Adrenal gland (tissue), 12 donors: ENCODE measurements around the gene PPP1R37. TPM values are rescaled to one million over a fixed set of nuclear protein-coding genes. Genes with fewer than 3 reads are reported as not detected.

Experiments
- DNase-seq, 7 donors: peaks; one replicate each; pipeline ENCODE4 v3.0.0-alpha.2; 2019 to 2020
- H3K27ac ChIP-seq, 5 donors: fragments of 200-600 bp; sonication (generic) in 4 of 5; 1 replicate in 3 of 5; 2 replicates in 2 of 5; pipeline versions ENCODE4 v1.5.1 to v1.8.0; 2016 to 2020; ENCODE audit warnings: mild to moderate bottlenecking in 1 of 5
- H3K27me3 ChIP-seq: fragments of 200-600 bp; 2 replicates; pipeline ENCODE4 v1.8.0; 2021
- H3K36me3 ChIP-seq, 2 donors: fragments of 200-600 bp; replicated peaks in 1 of 2; 1 replicate in 1 of 2; 2 replicates in 1 of 2; pipeline versions ENCODE4 v1.5.1 to v1.8.0; 2018 to 2022
- H3K4me1 ChIP-seq, 2 donors: fragments of 200-600 bp; replicated peaks in 1 of 2; 1 replicate in 1 of 2; 2 replicates in 1 of 2; pipeline versions ENCODE4 v1.5.1 to v1.8.0; 2018 to 2021
- H3K4me3 ChIP-seq, 4 donors: fragments of 200-600 bp; sonication (generic) in 3 of 4; one replicate each; pipeline ENCODE4 v1.5.1; 2016 to 2018
- H3K9me3 ChIP-seq, 3 donors: fragments of 200-600 bp; sonication (generic) in 1 of 3; replicated peaks in 1 of 3; 1 replicate in 2 of 3; 2 replicates in 1 of 3; pipeline versions ENCODE4 v1.5.1 to v1.8.0; 2016 to 2021
- CTCF ChIP-seq, 6 experiments: fragments of 450-650 bp in 4 of 6; fragments of 200-600 bp in 2 of 6; sonication (generic) in 1 of 6; IDR thresholded peaks; 1 replicate in 5 of 6; 2 replicates in 1 of 6; pipeline versions ENCODE4 v1.5.1 to v1.8.0; 2016 to 2021; ENCODE audit warnings: antibody characterized with exemption in 6 of 6, mild to moderate bottlenecking in 2 of 6, moderate library complexity in 1 of 6
- POLR2A ChIP-seq, 2 donors: fragments of 450-650 bp; IDR thresholded peaks; one replicate each; pipeline ENCODE4 v1.6.1; 2017; ENCODE audit warnings: antibody characterized with exemption in 2 of 2, mild to moderate bottlenecking in 2 of 2, moderate library complexity in 1 of 2
- WGBS, 4 donors: extraction: QIAGEN DNeasy Blood & Tissue Kit in 2 of 4; methylation state at CpG; one replicate each; pipeline versions ENCODE4 v1.1.5 to v1.1.7; 2013 to 2017; 5-methylcytosine and 5-hydroxymethylcytosine counted together
- intact Hi-C, 2 donors: fragments of 100-400 bp; cut with DNase I; formaldehyde crosslinking; loops; one replicate each; pipeline versions ENCODE4 v1.14.1 to v1.15.0; 2022 to 2023
- polyA plus RNA-seq, 3 donors: library from polyadenylated mRNA; stranded (reverse); fragments of 200-250 nt in 2 of 3; fragments of 350-450 nt in 1 of 3; fragmentation: Illumina TruSeq in 1 of 3; extraction: RNeasy Lipid Tissue Mini Kit (QIAGEN cat#74804) in 1 of 3; gene quantifications; one replicate each; pipeline ENCODE4 v1.2.3, GENCODE V29; 2013 to 2014
- total RNA-seq, 9 donors: library from RNA; depleted of rRNA in 4 of 9; stranded (reverse); fragments of >200 nt in 4 of 9; fragments of 120-200 nt in 1 of 9; fragmentation: NEBNext Ultra II Directional in 1 of 9; extraction: Animal tissue kit (Norgen Biotek cat#: 25700) in 1 of 9; gene quantifications; one replicate each; pipeline versions ENCODE4 v1.1.0 to v1.2.4, GENCODE V29; 2013 to 2023
- donor health status: healthy with polysubstance abuse.
- donor health status: Bipolar disorder and iron deficiency.
- donor health status: DM: yes; HTN: yes; CAD: no.
- donor health status: DM: no; HTN: no; CAD: no.
- donor health status: DM: no; HTN: no; CAD: no.
- donor health status: DM: yes; HTN: yes; CAD: no.

PPP1R37 gene
- total and polyA plus RNA-seq, 12 donors = 16.4 to 244 (median 51.8) TPM

DNA sequence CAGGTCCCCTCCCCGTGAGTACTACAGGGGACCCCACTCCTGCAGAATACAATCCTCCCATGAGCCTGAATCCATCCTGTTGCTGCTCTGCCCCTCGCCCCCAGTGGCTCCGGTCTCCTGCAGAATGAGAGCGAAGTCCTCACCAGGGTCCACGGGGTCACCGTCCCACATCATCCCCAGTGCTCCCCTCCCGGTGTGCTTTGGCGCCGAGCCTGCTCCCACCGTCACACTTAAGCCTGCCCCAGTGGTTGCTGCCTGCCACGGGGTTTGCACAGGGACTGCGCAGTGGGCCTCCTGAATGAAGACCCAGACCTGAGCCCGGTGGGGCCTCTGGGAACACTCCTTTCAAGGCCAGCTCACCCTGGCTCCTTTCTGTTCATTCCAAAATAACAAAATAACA, 37.3 kb downstream of the PPP1R37 start:
- no peaks in the 10 kb centered on the region for H3K9me3 ChIP-seq
- TF ChIP-seq POLR2A (IDR thresholded peaks at IDR 0.05) (no peak), CTCF (IDR thresholded peaks at IDR 0.05) (no peak)
- DNase-seq = no peak
- WGBS, 4 donors = 84 to 93% (median 89%) methylated on average over 12 to 13 of the region's 13 CpGs
- H3K27ac ChIP-seq = peak overlapping the region in 2 of 5 donors; percentile 16 to 49
- H3K36me3 ChIP-seq = no peaks in the 10 kb centered on the region
- intact Hi-C loops = no loop called here
- no peaks in the 10 kb centered on the region for H3K27me3 ChIP-seq
- no peak overlapping the region for H3K4me3 ChIP-seq
- peaks cover 0 to 22% of the 10 kb centered on the region in 2 donors for H3K4me1 ChIP-seq

GRCh38 chr19:45130888-45131615, 38.1 kb downstream of the PPP1R37 start:
- Histone ChIP-seq H3K9me3 (no peaks in the 10 kb centered on the region), H3K36me3 (no peaks in the 10 kb centered on the region), H3K4me3 (no peak overlapping the region), H3K27ac (peak overlapping the region in 2 of 5 donors; percentile 16 to 49), H3K27me3 (no peaks in the 10 kb centered on the region), H3K4me1 (peaks cover 0 to 20% of the 10 kb centered on the region in 2 donors)
- intact Hi-C loops = no loop called here
- peak in 6 of 7 donors; percentile 56 to 71 (median 66) for DNase-seq
- 34 to 54% (median 46%) methylated on average over 7 to 13 of the region's 13 CpGs for WGBS, 4 donors
- TF ChIP-seq POLR2A (IDR thresholded peaks at IDR 0.05) (no peak), CTCF (IDR thresholded peaks at IDR 0.05) (peak in 5 of 6 experiments; percentile 34 to 51 (median 46))

DNA sequence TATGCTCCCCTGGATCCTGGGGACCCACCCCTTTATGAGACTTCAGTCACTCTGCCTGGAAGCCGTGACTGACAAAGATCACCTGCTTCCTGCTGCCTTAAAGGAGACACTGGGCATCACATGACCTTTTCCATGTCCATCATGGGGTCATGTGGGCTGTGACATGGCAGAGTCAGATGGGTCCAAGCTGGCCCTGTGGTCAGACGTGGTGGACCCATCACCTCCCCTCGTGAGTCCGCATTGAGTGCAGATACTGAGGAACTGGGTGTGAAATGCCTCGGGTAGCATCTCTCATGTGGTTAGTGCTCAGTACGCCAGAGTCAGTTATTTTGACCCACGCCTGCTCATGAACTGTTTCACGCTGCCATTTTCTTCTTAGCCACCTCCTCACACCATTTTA, 40.7 kb downstream of the PPP1R37 start:
- intact Hi-C loops = no loop called here
- 86 to 96% (median 95%) methylated on average over 8 of the region's 8 CpGs for whole genome bisulfite sequencing, 4 donors
- Histone ChIP-seq H3K27me3 (no peaks in the 10 kb centered on the region), H3K36me3 (no peaks in the 10 kb centered on the region), H3K27ac (no peak overlapping the region), H3K4me1 (peaks cover 17 to 31% of the 10 kb centered on the region in 2 donors), H3K9me3 (no peaks in the 10 kb centered on the region), H3K4me3 (no peak overlapping the region)
- no peak for DNase-seq
- no peak for TF ChIP-seq POLR2A (IDR thresholded peaks at IDR 0.05)
- no peak for TF ChIP-seq CTCF (IDR thresholded peaks at IDR 0.05)

DNA sequence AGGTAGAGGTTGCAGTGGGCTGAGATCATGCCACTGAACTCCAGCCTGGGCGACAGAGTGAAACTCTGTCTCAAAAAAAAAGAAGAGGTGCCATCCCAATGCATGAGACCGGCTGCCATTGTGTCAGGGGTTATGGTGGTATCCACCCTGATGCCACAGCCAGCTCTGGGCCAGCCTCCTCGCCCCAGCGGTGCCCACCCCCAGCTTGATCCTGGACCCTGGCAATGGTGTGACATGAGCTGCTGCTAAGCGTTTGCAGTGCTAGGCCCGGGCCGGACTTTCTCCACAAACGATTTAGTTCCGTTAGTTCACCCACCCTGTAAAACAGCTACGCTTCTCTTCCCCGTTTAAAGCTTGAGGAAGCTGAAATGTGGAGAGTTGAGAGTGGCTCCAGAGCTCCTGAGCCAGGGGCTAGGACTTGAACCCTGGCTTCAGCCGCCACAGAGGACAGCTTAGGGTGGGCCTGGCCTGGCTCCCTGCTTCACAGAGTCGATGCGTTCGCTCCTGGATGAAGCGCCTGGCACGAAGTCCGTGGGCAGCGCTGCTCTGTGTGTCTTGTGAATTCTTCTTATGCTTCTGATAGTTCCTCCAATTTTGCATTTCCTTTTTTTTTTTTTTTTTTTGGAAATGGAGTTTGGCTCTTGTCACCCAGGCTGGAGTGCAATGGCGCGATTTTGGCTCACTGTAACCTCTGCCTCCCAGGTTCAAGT, 42.4 kb downstream of the PPP1R37 start:
- H3K9me3 ChIP-seq = no peaks in the 10 kb centered on the region
- no peak for DNase-seq
- no peak overlapping the region for H3K27ac ChIP-seq
- peaks cover 17 to 26% of the 10 kb centered on the region in 2 donors for H3K4me1 ChIP-seq
- no peaks in the 10 kb centered on the region for H3K36me3 ChIP-seq
- 90 to 95% (median 94%) methylated on average over 21 of the region's 21 CpGs for WGBS, 4 donors
- H3K4me3 ChIP-seq = no peak overlapping the region
- intact Hi-C loops = no loop called here
- TF ChIP-seq CTCF (IDR thresholded peaks at IDR 0.05) (no peak), POLR2A (IDR thresholded peaks at IDR 0.05) (no peak)
- no peaks in the 10 kb centered on the region for H3K27me3 ChIP-seq
